HepG2 (cell line): ENCODE data around the gene SKIDA1. TPM values are rescaled to one million over a fixed set of nuclear protein-coding genes. Genes with fewer than 3 reads are reported as not detected.

Experiments used
- ARNT ChIP-seq: fragments of 450-650 bp; IDR thresholded peaks from 2 replicates; pipeline ENCODE4 v1.6.1; 2017
- ATF6 ChIP-seq: sonication (generic); formaldehyde crosslinking; conservative IDR thresholded peaks from 2 replicates; pipeline ENCODE4 v1.4.0; 2020; ENCODE audit warnings: missing genetic modification reagents
- FOXK1 ChIP-seq: sonication (generic); formaldehyde crosslinking; IDR thresholded peaks from 2 replicates; pipeline ENCODE4 v1.4.0; 2020; ENCODE audit warnings: low read depth, missing genetic modification reagents, borderline replicate concordance
- FUBP1 ChIP-seq: sonication (generic); formaldehyde crosslinking; IDR thresholded peaks from 2 replicates; pipeline ENCODE4 v1.5.1; 2020; ENCODE audit warnings: missing genetic modification reagents, mild to moderate bottlenecking, borderline replicate concordance
- GMEB2 ChIP-seq: IDR thresholded peaks from 2 replicates; pipeline ENCODE4 v1.6.1; 2016; ENCODE audit warnings: missing biosample characterization, missing genetic modification reagents, low read depth
- HMG20B ChIP-seq: conservative IDR thresholded peaks from 2 replicates; pipeline ENCODE4 v1.6.1; 2016; ENCODE audit warnings: missing genetic modification reagents, missing compliant biosample characterization
- HOXA9 ChIP-seq: sonication (generic); formaldehyde crosslinking; IDR thresholded peaks from 2 replicates; pipeline ENCODE4 v1.8.1; 2022; ENCODE audit warnings: missing genetic modification reagents, mild to moderate bottlenecking, moderate library complexity, borderline replicate concordance
- TSC22D2 ChIP-seq: sonication (generic); formaldehyde crosslinking; IDR thresholded peaks from 2 replicates; pipeline ENCODE4 v1.5.1; 2020; ENCODE audit warnings: missing genetic modification reagents, mild to moderate bottlenecking, borderline replicate concordance
- ZBTB38 ChIP-seq: sonication (generic); formaldehyde crosslinking; IDR thresholded peaks from 2 replicates; pipeline ENCODE4 v1.5.1; 2020; ENCODE audit warnings: mild to moderate bottlenecking, missing genetic modification reagents
- ZNF275 ChIP-seq: sonication (generic); formaldehyde crosslinking; IDR thresholded peaks from 2 replicates; pipeline ENCODE4 v1.8.0; 2022; ENCODE audit warnings: missing genetic modification reagents, mild to moderate bottlenecking, inconsistent platforms, borderline replicate concordance
- ZNF276 ChIP-seq: sonication (generic); formaldehyde crosslinking; IDR thresholded peaks from 2 replicates; pipeline ENCODE4 v1.4.0; 2020; ENCODE audit warnings: mild to moderate bottlenecking, low read depth, missing genetic modification reagents
- ZNF280D ChIP-seq: sonication (generic); formaldehyde crosslinking; IDR thresholded peaks from 2 replicates; pipeline ENCODE4 v1.5.1; 2020; ENCODE audit warnings: mild to moderate bottlenecking, missing genetic modification reagents
- ZNF354B ChIP-seq: sonication (generic); formaldehyde crosslinking; IDR thresholded peaks from 2 replicates; pipeline ENCODE4 v1.8.0; 2022; ENCODE audit warnings: mild to moderate bottlenecking, missing genetic modification reagents
- polyA plus RNA-seq, 8 experiments: library from polyadenylated mRNA; depleted of rRNA in 3 of 8; stranded (reverse) in 7 of 8; unstranded in 1 of 8; fragments of >200 nt; fragmentation: Illumina TruSeq in 4 of 8; extraction: Trizol in 4 of 8; gene quantifications; 2 replicates each; pipeline versions ENCODE4 v1.2.1 to v1.2.3, GENCODE V29; 2011 to 2016; ENCODE audit warnings: low read depth in 4 of 8, missing spikeins in 1 of 8, mixed read lengths in 1 of 8; ENCODE audit not compliant: insufficient read depth in 1 of 8
- total RNA-seq, 5 experiments: library from RNA; depleted of rRNA; stranded (reverse); fragments of >200 nt; fragmentation: Illumina TruSeq; extraction: Trizol; gene quantifications; 2 replicates each; pipeline ENCODE4 v1.2.3, GENCODE V29; 2016; ENCODE audit warnings: low read depth in 1 of 5

Gene SKIDA1
- total and polyA plus RNA-seq, 2 of the 13 experiments (the other 11 are each of a cell fraction or from before 2014, with no cell fraction given) = 0.73 to 1.5 TPM

- no peak for TF ChIP-seq FUBP1
- TF ChIP-seq ARNT = no peak
- TF ChIP-seq FOXK1 (CRISPR knock-in tag) = peak; percentile 52; the same call in 1 of the 2 replicates
- TF ChIP-seq ZNF276 = peak; percentile 95
- no peak for TF ChIP-seq ZNF280D (CRISPR knock-in tag)
- TF ChIP-seq ATF6 = 0 out of 2 replicates have a peak, but pooled peaks have one; percentile 24
- no peak for TF ChIP-seq HOXA9 (CRISPR knock-in tag)
- TF ChIP-seq ZBTB38 (CRISPR knock-in tag) = peak; percentile 82; the same call in 1 of the 2 replicates
- no peak for TF ChIP-seq ZNF275
- TF ChIP-seq GMEB2 = peak; percentile 93
- TF ChIP-seq TSC22D2 (CRISPR knock-in tag) = 0 out of 2 replicates have a peak, but pooled peaks have one; percentile 48
- 0 out of 2 replicates have a peak, but pooled peaks have one; percentile 25 for TF ChIP-seq HMG20B (CRISPR knock-in tag)
- no peak; the same call in 1 of the 2 replicates for TF ChIP-seq ZNF354B (CRISPR knock-in tag)
Measured at GRCh38 chr10:21533467-21534279, 8.2 kb upstream of the SKIDA1 start, which contains the start of gene MLLT10 (continued).
